Measurements from ENCODE around the gene DBR1.
A peak's percentile ranks its signal among the peaks of the same experiment; 100 is the strongest.

The DBR1 gene

GRCh38 chr3:138118612-138119422 lies 55.9 kb downstream of the DBR1 start:
- DNase-seq: peak; percentile 27

- DNase-seq: no peak
Measured at GRCh38 chr3:138114988-138115971, 59.4 kb downstream of the DBR1 start, which contains the start of gene DZIP1L. DZIP1L (minus strand) TSS chr3:138115608; CDS start chr3:138103971, 11,637 bp downstream.

GRCh38 chr3:138114431-138114918 lies 60.2 kb downstream of the DBR1 start:
- no peak for DNase-seq

GRCh38 chr3:138113326-138113725 lies 61.4 kb downstream of the DBR1 start:
- DNase-seq: no peak

- DNase-seq: no peak
Measured at GRCh38 chr3:138112362-138112761, 62.4 kb downstream of the DBR1 start.
